Measurements from ENCODE around the gene FHOD1.

FHOD1 gene

DNA sequence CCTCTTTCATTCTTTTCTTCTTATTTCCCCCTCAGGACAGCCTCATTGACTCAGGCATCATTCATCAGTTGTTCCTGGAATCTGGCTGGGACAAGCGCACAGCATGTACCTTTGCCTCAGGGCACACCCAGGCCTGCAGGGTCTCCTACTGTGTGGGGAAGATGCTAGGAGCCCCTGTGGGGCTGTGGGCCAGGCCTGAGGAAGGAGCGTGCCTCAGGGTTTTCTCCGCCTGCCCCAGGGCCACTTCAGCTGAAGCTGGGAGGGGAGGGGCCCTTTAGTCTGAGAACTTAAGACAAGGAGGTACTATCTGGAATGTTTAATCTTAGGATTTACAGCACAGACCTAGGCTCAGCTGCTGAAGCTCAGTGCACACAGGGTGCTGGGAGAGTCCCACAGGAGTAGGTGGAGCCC lies 40.4 kb downstream of the FHOD1 start:
- no peak for DNase-seq

DNA sequence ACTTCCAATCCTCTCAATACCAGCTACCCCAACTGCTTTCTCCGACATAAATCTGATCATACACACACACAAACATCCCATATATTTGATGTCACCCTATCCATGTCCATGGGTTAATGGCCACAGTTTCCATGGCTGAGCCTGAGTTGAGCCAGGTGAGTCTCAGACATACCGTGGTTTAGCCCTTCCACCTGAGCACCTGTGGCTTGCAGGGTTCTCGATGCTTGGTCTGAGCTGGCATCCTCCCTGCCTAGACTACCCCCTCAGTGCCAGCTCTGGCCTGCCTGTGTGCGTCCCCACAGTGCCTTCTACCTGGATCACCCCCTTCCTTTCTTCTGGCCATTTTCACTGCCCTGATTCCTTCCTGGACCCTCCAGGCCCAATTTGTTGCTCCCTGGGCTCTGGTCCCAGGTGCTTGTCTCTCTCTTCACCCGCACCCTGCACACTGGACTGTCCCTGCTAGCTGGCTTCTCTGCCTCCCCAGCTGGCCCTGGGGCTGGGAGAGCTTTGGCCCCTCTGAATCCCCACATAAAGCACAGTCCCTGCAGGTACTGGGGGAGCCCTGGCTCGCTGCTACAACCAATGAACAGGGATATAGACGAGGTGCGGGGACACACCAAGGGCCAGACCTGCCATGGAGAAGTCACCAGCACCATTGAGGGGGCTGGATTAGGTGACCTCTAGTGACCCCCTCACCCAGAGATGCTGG lies 41.0 kb downstream of the FHOD1 start:
- no peak for DNase-seq

DNA sequence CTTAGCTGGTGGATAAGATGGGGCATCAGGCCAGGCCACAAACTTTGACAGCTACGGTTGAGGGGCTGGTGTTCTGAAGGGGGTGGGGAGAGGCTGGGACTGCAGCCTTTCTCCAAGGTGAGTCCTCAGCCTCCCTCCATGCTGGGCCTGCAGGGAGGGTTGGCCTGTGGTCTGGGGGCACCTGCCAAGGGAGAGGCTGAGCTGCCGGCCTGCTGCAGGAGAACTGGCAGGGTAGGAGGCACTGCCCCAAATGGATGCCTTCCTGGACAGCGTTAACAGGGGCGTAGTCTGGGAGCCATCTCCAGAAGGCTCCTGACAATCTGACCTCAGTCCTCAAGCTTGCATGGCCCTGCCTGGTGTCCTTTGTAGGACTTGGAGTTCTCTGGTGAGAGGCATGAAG lies 43.2 kb downstream of the FHOD1 start:
- no peak for DNase-seq

DNA sequence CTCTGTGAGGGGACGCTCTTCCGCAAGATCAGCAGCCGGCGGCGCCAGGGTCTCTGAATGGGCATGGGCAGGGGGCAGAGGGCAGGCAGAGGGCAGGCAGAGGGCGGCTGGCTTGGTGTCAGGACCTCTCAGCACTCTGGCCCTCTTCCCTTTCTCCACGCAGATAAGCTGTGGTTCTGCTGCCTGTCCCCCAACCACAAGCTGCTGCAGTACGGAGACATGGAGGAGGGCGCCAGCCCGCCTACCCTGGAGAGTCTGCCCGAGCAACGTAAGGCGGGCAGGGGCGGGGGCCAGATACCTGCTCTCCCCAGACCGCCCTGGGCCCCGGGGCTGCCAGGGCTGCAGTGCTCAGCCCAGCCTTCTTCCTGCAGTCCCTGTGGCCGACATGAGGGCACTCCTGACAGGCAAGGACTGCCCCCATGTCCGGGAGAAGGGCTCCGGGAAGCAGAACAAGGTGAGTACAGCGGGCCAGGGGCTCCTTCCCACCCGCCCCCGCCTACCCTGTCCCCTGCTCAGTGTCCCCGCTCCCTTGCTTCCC lies 44.3 kb downstream of the FHOD1 start:
- no peak for DNase-seq

DNA sequence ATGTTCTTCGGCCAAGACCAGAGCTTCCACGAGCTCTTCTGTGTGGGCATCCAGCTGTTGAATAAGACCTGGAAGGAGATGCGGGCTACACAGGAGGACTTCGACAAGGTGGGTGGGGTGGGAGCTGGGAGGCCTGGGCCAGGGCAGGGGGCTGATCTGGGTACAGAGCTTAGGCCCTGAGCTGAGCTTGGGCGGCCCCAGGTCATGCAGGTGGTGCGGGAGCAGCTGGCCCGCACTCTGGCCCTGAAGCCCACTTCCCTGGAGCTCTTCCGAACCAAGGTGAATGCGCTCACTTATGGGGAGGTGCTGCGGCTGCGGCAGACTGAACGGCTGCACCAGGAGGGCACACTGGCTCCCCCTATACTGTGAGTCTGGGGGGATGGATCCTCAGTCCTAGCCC lies 44.9 kb downstream of the FHOD1 start:
- DNase-seq, result no peak

DNA sequence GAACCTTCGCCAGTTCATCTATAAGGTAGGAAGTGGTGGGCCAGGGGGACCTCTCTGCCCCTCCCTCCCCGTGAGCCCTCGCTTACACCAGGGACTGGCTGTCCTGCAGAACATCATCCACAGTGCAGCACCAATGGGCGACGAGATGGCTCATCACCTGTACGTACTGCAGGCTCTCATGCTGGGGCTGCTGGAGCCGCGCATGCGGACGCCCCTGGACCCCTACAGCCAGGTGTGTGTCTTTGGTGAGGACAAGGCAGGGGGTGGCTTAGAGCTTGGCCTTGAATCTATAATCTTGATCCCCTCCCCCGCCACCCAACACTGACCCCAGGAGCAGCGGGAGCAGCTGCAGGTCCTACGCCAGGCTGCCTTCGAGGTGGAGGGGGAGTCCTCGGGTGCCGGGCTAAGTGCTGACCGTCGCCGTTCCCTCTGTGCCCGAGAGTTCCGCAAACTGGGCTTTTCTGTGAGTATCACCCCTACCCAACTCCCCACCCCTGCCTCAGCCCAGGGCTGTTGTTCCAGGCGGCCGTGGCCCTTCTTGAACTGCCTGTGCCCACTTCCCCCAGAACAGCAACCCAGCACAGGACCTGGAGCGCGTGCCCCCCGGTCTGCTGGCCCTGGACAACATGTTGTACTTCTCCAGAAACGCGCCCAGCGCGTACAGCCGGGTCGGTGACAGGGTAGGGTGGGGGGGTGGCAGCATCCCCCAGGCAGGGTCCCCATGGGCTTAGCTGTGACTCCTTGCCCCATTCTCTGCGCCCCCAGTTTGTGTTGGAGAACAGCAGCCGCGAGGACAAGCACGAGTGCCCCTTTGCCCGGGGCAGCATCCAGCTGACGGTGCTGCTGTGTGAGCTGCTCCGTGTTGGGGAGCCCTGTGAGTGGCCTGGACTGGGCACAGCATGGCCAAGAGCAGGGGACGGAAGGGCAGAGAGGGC lies 45.6 kb downstream of the FHOD1 start:
- no peak for DNase-seq

DNA sequence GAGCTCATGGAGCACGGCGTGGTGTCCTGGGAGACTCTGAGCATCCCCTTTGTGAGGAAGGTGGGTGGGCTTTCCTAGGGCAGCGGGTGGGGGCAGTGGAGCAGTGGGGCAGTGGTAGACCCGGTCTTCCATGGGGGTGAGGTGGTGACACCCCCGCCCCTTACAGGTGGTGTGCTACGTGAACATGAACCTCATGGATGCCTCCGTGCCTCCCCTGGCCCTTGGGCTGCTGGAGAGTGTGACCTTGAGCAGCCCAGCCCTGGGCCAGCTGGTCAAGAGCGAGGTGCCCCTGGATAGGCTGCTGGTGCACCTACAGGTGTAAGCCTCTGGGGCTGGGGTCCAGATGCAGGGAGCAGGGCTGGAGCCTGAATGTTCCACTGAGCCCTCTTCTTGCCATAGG lies 46.8 kb downstream of the FHOD1 start:
- no peak for DNase-seq

DNA sequence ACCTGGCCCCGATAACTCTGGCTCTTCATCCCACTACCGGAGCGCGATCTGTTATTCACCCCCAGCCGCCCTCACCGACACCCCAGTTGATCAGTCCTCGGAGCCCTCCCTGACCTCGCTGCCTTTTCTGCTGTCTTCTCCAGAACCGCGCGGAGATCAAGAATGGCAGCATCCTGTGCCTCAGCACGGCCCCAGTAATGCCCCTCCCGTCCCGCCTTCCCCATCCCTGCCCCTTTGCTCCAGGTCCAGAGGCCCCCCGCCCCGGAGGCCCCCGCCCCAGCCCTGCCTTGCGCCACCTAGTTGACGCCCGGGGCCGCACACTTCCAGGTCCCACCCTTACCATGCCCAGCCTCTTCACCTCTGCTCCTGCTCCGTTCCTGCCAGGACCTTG lies 47.5 kb downstream of the FHOD1 start:
- DNase-seq, result no peak

DNA sequence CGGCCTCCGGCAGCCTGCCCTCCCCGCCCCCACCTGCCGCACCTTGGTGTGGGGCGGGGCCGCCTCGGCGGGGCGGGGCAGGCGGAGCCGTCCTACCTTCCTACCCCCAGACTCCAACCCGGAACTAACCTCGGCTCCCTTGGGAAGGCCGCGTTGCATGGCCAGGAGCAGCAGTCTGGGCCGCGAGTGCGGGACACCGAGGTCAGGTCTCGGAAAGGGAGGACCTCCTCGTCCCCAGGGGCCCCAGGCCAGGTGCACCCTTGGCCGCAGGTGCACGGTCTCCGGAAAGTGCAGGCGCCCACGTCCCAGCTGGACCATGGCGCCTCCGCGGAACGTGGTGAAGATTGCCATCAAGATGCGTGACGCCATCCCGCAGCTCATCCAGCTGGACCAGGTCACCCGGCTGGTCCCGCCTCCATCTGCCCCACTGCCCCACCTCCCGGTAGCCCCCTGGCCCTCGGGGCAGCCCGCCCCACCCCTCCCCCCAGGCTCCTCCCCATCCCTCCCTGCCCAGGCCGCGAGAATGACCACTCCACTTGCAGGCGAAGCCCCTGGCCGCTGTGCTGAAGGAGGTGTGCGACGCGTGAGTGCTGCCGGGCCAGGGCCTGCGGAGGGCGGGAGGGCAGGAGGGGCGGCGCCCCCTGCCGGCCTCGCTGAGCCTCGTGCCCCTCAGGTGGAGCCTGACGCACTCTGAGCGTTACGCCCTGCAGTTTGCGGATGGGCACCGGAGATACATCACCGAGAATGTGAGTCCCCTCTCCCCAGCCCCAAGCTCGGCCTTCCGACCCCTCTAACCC lies 48.1 kb downstream of the FHOD1 start, which contains the start of gene ELMO3:
TSS of gene ELMO3 (plus strand) at position 121 of the 797 bp plus-strand sequence. CDS start at position 317, 196 bp downstream.
- no peak for DNase-seq

DNA sequence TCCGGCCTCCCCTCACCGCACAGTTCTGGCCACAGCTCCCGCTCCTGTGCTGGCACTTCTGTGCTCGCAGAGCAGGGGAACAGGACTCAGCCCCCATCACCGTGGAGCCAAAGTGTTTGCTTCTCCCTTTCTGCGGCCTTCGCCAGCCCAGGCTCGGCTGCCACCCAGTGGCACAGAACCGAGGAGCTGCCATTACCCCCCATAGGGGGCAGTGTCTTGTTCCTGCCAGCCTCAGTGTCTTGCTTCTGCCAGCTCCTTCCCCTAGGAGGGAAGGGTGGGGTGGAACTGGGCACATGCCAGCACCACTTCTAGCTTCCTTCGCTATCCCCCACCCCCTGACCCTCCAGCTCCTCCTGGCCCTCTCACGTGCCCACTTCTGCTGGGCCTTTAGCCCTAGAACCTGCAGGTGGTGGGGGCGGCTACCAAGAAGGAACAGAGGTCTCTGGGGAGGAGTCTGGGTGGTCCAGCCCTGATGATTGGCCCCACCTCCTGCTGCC lies 49.0 kb downstream of the FHOD1 start:
- DNase-seq, result no peak

DNA sequence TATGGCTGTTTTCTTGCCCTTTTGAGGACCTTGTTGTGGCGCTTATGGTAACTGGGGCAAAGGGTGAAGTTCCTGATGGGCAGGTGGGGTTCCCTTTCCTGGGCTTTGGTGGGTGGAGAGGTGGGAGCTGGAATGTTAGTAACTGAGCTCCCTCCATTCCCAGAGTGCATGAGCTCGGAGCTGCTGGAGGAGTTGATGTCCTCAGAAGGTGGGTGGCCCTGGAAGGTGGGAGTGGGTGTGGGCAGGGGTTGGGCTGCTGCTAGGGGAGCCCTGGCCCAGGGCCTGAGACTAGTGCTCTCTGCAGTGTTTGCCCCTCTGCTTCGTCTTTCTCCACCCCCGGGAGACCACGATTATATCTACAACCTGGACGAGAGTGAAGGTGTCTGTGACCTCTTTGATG lies 49.6 kb downstream of the FHOD1 start:
- no peak for DNase-seq

DNA sequence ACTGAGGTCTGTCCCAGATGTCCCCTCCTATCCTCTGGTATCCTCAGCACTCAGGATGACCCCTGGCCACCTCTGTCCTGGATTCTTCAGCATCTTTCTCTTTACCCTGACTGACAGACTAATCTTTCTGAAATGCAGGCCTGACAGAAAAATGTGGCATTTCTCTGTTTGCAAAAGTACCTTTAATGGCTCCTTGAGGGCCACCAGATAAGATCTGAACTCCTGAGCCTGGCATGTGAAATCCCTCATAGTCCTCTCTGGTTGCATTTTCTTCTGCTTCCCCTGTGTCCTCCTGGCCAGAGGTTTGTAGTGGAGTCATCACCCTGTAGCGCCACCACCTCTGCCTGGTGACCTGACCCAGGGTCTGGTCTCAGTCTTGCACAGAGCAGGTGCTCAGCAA lies 50.4 kb downstream of the FHOD1 start:
- DNase-seq, result no peak

DNA sequence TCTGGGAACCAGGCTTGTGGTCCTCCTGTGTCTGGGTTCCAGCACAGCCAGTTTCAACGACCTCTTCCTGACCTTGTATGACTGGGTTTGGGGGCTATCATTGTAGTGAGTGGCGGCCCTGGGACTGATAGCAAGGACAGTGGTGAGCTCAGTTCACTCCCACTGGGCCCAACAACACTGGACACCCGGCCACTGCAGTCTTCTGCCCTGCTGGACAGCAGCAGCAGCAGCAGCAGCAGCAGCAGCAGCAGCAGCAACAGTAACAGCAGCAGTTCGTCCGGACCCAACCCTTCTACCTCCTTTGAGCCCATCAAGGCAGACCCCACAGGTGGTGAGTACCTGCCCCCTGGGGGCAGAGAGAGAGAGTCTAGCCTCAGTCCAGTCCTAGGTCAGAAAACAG lies 51.6 kb downstream of the FHOD1 start:
- no peak for DNase-seq

DNA sequence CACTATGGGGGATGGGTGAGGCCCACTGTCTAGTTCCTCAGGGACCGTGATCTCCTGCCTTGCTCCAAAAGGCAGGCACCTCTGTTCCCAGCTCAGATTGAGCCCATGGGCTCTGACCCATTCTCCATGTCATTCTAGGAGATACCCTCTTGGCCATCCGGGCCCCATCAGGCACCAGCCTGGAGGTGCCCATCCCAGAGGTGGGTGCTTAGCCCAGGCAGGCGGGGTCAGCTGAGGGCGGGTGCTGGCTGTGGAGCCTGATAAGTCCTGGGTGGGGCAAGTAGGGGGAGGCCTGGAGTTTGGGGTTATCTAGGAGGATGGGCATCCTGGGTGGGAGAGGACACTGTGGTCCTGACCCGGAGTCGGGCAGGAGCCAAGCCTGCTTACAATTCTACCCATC lies 53.0 kb downstream of the FHOD1 start:
- no peak for DNase-seq

DNA sequence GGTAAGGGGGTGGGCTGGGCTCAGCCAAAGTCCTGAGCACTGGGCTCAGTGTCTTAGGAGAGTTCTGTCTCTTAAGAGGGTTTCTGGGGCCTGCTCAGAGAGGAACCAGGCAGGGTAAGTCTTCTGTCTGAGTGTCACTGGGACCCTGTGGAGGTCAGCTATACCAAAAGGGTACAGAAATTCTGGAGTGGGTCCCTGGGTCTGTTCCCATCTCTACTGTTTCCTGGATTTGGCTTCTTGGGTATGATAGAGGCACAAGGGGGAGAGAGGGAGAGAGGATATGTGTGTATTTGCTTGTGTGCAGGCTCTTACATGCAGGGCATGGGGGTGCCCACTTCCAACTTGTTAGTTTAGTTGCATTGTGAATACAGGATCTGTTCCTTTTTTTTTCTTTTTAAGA lies 53.7 kb downstream of the FHOD1 start:
- DNase-seq, result no peak

DNA sequence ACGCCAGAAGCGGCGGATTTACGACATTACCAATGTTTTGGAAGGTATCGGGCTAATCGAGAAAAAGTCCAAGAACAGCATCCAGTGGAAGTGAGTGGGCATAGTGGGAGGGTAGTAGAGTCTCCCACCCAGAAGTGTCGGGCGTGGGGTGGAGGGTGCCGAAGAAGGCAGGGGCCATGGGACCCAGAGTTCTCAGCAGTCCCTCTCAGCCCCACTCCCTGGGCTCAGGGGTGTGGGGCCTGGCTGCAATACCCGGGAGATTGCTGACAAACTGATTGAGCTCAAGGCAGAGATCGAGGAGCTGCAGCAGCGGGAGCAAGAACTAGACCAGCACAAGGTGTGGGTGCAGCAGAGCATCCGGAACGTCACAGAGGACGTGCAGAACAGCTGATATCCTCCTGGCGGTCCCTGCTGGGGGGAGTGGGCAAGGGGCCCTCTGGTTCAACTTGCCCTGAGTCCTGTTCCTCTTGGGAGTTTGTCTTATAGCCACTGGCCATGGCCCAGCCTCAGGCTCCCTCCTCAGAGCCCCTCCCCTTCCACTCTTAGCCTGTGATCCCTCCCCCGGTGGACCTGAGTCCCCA lies 54.4 kb downstream of the FHOD1 start:
- no peak for DNase-seq

DNA sequence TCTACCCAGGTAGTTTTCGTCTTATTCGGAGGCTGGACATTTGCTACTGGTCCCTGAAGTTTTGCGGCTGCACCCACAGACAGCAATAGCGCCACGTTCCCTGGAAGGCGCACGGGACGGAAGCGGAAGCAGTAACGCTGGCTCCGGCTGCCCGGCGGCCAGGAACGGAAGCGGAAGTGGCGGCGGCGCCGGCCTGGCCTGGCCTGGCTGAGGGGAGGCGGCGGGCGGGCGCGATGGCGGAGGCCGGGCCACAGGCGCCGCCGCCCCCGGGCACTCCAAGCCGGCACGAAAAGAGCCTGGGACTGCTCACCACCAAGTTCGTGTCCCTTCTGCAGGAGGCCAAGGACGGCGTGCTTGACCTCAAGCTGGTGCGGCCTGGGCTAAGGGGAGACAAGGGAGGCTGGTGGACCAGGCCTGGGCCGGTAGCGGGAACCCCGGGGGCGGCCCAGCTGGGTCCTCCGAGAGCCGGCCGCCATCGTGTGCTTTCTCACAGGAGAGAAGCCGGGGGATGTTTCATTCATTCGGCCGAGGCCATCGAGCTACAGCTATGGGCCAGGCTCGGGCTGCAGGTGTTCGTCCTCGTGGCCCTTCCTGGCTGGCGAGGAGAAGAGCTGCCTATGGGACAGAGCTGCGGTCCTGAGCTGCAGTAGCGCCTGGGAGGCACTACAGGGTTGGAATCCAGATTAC lies 55.1 kb downstream of the FHOD1 start, which contains the start of gene E2F4:
TSS of gene E2F4 (plus strand) at position 161 of the 687 bp plus-strand sequence. CDS start at position 234, 73 bp downstream.
- DNase-seq, result peak; percentile 82 to 84

DNA sequence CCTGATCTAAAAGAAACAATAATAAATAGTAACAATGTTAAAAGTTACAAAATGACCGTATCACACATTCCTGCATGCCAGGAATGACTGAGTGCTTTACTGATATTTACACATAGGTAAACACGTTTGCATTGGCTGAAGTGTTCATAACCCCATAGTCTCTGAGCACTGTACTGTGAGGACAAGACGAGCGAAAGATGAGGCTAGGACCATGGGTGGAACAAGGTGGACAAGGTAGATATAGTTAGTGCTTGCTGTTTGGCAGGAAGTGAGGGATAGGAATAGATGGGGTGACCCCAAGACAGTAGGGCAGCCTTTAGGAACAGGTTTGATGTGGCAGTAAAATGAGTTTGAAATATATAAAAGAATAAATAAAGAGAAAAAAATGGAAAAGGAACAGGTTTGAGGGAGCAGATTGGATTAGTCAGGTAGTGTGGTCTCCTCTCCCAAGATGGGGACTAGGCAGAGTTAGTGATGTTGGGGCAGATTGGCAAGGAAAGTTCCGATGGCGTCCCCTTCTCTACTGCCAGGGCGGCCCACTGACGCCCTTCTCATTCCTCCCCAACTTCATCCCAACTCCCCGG lies 55.8 kb downstream of the FHOD1 start:
- DNase-seq, result no peak

DNA sequence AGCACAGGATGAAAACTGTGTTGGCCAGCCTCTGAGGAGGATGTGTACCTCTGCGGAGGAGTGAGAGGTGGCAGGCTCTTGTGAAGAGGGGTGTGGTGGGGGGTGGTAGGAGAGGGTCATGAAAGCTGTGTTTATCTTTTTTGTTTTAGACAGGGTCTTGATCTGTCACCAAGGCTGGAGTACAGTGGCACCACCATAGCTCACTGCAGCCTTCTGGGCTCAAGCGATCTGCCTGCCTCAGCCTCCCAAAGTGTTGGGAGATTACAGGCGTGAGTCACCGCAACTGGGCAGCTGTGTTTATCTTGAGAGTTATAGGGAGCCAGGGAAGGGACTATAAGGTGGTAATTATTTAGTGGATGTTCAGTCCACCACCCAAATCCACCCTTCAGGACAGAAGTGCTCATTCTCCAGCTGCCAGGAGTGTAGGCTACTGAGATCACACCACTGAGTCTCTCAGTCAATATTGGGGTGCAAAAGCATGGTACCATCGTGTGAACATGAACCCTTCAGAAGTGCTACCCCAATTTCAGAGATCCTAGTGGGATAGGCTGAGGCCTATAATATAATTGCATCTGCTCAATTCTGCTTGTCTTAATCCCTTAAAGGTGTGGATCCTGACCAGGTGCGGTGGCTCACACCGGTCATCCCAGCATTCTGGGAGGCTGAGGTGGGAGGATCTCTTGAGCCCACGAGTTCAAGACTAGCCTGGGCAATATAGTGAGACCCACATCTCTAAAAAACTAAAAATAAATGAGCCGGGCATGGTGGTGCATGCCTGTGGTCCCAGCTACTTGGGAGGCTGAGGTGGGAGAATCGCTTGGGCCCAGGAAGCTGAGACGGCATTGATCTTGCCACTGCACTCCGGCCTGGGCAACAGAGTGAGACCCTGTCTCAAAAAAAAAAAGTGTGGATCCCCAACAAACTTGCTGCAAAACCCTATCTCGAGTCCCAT lies 56.6 kb downstream of the FHOD1 start:
- DNase-seq, result no peak

DNA sequence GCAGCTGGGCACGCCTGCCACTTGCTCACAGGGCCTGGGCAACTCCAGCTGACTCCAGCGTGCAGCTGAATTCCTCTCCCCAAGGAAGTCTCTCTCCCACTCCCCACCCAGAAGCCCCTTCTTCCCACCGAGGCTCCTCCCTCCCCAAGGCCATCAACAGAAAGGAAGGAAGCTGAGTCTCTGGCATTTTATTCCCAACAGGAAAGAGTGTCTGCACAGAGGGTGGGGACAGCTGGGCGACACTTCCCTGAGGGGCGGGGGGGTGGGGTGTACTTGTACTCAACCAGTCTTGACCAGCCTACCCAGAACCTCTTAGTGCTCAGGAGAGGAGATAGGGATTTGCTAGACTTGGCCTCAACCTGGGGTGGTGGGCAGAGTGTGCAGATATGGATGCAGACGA lies 57.2 kb downstream of the FHOD1 start, which contains the start of gene EXOC3L1:
TSS of gene EXOC3L1 (minus strand) at position 96 of the 400 bp plus-strand sequence. CDS start 460 bp downstream, outside the sequence.
- no peak for DNase-seq
